CD4-positive, alpha-beta T cell treated with Interleukin-21 for 1 hour (primary cell): ENCODE data around the gene EPDR1.
"Not testable (repeated sequence)": the region's sequence is repeated elsewhere in the genome, so short reads cannot be mapped to it uniquely, and the experiment has no call there.

Source experiments
- DNase-seq: peaks from one replicate; pipeline ENCODE4 v3.0.0-alpha.2; 2020

The EPDR1 gene

DNA sequence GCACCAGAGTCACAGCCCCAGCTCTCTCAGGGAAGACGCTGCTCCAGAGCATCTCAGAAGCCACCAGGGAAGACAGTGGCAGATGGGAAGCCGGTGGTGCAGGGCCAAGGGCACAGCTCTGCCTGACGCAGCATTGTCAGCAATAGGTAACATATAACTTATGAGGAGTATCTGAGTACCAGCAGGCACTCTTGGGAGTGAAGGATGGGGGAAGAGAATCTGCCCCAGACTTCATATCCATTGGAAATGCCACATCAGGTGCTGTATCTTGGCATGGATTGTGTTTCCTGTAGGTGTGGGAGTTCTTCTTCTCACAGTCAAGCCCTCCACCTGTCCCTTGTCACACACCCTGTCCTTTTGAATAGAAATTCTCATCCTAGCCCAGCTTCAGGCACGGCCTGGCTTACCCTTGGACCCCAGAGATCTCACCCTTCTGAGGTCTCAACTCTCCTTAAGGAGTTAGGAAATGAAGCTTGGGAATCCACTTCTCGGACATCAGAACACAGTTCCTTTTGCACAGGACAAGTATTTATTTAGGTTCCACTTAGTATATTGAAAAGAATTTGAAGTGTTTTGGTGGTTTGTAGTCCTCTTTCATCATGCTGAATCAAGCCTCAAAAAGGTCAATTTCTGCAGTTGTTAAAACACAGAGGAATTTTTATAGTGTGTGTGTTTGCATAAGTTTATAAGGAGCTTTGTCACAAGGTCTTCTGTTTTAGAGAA, 9.9 kb downstream of the EPDR1 start:
- no peak for DNase-seq

DNA sequence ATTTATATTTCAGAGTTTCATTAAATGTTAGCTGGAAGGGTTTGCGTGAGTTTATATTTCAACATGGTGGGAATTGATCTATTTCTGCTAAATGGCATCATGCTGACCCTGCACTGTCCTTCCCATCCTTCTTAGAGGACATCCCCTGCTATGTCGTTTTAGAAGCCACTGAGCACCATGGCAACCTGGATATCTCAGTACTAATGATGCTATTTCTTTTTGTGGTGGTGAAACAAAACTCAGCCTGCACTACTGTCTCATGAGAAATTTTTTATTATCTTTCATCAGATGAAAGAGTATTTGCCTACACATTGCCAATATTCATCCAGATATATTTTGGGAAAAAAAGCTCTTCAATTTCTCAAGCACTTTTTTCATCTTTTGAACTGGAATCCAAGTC, 12.1 kb downstream of the EPDR1 start:
- DNase-seq: no peak

DNA sequence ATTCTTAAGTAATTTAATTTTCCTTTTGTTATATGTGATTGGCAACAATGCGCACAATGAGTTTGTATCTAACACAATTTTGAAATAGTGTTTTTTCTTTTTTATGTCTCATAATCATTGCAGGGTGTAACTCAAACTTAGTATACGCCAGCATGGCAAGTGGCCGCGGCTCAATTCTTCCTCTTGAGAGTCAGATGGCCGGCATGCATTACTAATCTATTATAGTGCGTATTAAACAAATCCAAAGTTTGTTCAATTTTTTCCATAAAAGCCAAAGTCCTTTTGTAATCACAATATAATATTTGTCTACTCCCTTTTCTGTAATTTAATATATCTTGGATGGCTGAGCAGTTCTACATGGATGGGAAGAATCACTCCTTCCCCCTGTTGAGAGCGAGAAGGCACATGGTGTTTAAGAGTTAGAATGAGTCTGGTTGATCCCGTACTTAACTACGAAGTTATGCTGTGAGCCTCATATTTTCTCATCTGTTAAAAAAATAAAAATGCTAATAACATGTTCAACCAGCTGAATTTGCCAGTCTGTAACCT, 12.7 kb downstream of the EPDR1 start:
- DNase-seq: no peak

DNA sequence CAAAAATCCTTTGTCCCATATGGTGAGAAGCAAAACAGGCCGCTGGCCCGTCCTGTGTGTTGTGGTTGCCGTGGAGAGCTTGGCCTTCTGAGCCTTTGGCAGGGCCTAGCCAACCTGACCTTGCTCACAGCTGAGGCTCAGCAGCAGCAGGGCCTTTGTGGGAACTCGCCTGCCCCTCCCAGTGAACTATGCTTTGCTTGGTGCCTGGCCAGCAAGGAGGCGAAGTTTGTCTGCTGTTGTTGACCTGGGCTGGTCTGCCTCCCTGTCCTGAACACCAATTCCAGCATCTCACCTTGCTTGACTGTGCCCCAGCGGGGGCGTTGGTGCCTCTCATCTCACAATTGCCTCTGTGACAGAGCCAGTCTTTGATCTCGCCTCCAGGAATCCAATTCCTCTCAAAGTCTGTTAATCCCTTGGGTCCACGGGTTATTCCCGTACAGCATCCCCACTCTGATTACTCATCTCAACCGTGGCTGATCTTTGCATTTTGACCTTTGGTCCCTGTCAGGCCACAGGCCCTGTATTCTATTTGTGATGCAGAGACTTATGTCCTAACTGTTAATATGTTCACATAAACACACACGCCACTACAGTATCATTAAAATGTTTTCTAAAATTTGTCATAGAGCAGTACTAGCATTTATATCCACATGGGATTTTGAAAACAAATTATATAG, 22.6 kb downstream of the EPDR1 start:
- no peak for DNase-seq

DNA sequence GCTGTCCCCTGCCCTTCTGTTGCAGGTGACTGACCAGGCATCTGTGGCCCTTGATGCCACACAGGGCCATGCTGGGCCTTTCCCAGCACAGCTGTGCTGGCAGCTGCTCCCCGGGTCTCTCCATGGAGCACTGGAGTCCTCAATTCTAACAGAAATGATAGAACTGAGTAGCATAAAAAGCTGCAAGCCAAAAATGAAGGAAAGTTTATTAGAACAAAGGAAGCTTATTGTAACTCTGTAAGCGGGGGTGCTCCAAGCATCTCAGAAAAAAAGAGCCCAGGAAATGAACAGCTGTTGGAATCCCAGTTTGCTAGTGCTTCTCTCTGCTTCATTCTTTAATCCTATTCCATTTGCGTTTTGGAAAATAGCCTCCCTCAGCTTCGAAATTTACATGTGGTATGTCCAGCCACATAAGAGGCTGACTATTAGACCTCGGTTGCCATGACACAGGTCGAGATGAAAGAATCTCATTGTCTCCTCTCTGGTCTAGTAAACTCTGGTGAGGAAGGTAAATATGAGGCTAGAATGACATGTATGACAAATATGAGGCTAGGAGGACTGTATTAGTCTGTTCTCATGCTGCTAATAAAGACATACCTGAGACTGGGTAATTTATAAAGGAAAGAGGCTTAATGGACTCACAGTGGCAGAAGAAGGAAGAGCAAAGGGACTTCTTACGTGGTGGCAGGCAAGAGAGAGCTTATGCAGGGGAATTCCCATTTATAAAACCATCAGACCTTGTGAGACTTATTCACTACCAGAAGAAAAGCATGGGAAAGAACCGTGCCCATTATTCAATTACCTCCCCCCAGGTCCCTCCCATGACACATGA, 23.7 kb downstream of the EPDR1 start:
- no peak for DNase-seq

DNA sequence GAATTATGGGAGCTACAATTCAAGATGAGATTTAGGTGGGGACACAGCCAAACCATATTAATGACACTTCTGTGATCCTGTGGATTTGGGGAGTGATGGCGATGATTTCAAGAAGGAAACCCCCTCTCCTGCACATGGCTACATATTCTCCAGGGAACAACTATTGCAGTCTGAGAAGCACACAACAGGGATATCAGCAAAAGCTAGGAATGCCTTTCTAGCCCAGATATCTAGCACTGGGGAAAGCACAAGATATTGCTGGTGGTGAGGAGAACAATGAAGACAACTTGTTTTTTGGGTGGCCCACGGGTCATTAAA, 24.3 kb downstream of the EPDR1 start:
- DNase-seq: no peak

DNA sequence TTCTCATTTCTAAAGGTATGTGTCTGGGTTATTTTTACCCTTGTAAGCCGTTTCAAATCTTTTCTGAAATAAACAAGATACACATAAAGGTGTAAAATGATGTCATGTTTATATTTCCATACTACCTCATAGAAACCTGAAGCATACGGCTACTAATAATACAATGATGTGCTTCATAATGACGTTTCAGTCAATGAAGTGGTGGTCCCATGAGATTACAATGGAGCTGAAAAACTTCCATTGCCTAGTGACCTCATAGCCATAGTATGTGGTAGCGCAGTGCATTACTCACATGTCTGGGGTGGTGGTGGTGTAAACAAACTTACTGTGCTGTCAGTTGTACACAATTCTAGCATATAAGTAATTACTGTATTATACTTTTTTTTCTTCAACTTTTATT, 24.9 kb downstream of the EPDR1 start:
- DNase-seq: no peak

DNA sequence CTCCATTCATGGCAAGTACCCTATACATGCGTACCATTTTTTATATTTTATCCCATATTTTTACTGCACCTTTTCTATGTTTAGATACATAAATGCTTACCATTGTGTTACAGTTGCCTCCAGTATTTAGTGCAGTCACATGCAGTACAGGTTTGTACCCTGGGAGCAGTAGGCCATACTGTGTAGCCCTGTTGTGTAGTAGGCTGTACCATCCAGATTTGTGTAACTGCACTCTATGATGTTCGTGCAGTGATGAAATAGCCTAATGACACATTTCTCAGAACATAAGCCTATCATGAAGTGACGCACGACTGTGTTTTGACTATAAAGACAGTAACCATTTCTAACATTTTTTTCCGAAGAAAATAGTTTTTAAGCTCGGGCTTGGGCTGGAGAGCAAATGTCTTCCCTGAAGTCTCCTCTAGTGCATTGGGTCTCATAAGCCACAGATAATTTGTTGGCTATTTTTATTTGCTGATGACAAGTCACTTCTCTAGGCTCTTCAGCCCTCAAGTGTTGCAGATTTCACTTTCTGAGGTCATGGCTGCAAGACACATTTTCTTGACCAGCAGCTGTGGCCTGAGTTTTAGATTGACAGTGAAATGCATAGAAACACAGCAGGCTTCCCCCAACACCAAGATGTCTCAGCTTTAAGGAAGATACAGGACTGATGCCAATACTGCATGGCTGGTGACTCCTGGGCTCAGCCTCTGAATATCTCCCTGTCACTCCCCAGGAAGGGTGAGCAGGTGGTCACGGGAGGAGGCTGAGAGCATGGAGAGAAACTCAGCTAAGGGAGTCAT, 26.9 kb downstream of the EPDR1 start:
- no peak for DNase-seq

DNA sequence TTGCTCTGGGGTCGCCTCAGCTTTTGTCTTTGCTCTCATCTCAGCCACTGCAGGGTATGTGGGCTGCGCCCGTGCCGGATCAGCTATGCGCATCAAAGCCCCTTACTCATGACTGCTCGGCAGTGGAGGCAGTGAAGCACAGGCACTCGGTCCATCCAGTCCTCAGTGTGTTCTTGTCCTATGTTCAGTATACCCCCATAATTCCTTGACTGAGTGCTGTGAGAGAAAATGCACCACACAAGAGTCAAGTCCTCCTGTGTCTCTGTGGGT, 27.4 kb downstream of the EPDR1 start:
- no peak for DNase-seq

DNA sequence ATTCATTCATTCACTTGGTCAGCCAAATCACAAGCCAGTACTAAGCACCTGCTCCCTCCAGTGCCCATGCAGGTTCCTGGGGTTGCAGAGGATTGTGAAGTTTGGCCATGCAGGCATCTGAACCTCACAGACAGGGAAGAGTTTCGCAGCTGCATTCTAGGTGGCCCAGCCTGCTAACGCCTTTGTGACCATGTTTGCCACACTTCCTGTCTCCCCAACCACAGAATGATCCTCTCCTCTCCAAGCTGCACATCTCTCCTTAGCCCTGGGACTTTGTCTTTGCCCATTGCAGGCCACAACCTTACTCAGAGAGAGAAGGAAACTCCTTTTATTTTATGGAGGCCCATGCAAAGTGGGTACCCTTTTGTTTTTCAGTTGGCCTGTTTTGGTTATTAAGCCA, 31.8 kb downstream of the EPDR1 start:
- no peak for DNase-seq

DNA sequence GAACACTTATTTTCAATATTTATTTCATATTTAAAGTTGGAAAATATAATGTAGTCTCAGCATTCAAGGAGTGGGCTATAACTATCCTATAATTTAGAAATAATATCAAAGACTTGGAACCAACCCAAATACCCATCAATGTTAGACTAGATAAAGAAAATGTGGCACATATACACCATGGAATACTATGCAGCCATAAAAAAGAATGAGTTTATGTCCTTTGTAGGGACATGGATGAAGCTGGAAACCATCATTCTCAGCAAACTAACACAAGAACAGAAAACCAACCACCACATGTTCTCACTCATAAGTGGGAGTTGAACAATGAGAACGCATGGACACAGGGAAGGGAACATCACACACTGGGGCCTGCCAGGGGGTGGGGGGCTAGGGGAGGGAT, 33.8 kb downstream of the EPDR1 start:
- not testable (repeated sequence) for DNase-seq

DNA sequence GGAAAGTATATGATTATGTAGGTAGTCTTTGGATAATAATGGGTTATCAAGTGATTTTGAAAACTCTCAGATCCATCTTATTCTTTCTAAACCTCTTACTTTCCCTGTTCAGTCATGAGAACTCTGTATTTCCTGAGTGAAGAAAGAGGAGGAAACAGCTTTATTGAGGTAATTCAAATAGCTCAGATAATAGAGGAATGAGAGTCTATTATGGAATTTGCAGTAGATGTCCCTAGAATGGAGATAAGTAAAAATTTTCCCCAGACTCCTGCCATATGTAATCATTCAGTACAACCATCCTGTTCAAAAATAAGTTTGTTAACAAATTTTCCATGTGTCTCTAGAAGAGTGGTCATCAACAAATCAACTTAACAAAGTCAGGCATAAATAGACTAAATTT, 36.4 kb downstream of the EPDR1 start:
- DNase-seq: no peak

DNA sequence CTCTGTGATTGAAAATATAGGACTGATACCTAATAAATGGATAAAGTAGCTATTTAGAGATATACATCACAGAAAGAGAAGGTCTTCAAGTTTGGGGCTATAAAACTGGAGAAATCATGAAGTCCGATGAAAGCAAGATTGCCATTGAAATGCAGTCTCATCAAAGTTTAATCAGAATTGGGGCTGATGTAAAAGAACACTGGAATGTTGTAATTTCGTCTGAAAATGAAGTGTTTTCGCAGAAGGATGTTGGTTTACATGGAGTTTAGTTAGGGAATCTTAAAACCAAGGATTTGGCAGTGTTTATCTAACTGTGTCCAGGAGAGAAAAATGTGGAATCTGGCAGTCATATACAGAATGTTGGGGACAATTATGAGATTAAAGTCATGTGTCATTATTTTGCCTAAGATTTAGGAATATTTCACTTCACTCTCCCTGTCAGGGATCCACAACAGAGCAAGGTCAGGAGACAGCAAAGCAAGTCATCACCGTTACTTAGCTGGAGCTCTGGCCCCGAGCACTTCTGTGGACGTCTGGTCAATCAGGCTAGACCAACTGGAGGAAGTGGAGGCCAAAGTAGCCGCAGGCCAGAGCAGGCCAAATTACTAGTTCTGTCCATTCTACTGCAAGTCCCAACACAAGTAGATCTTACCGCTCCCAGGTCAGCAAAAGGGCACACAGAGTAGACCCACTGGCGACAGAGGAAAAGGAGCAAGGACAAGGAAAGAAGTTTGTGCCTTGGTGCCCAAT, 37.0 kb downstream of the EPDR1 start:
- DNase-seq: no peak

DNA sequence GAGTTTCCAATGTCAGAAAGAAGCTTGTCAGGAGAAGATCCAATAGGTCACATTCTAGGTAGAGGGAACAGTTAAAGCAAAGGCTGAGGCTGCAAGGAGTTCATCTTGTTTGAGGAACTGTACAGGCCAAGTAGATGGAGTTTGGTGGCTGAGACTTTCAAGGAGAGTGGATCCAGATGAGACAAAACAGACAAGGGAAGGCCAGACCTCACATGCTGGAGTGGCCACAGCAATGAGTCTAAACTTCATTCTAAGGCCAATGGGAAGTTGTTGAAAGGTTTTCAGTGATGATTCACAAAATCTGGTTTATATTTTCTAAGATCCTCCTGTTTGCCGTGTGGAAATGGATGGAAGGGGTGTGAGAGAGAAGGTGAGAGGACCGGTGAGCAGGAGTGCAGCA, 40.0 kb downstream of the EPDR1 start:
- DNase-seq: no peak

DNA sequence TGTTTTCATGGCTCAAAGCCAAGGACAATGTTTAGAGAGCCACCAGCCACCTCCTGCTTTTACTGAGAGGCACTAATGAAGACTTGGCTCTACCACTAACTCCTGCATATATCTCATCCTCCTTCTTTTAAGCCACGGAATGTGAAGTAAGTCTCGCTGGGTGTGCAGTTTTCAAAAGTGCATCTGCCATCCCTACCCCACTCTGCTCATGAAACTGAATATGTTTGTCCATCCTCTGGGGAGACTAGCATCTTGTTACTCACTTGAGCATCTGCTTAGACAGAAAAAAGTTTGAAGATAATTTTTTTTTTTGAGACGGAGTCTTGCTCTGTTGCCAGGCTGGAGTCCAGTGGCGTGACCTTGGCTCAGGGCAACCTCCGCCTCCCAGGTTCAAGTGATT, 40.8 kb downstream of the EPDR1 start:
- no peak for DNase-seq

DNA sequence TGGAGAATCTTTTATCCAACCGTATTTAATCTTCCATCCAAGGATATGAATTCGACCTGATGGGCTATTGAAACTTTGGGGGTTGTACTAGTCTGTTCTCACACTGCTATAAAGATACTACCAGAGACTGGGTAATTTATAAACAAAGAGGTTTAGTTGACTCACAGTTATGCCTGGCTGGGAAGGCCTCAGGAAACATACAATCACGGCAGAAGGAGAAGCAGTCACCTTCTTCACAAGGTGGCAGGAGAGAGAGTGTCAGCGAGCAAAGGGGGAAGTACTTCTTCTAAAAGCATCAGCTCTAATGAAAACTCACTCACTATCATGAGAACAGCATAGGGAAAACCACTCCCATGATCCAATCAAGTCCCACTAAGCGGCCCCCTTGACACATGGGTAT, 43.8 kb downstream of the EPDR1 start:
- DNase-seq: no peak

DNA sequence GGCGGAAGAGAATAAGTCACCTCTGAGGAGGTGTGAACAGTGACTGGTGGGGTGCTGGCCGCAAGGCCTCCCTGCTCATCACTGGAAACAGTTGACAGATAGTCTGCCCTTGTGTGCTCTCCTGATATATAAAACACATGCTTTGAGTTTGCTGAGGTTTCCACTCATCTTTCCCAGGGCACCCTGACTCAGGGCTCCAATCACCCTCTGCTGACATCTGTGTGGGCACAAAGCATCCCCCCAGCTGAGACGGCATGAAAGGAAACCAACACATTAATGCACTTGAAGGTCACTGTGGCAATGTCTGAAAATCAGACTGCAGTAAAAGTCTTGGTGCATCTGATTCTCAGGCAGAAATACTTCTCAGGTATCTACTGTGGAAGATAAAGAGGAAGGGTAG, 49.8 kb downstream of the EPDR1 start:
- DNase-seq: no peak

DNA sequence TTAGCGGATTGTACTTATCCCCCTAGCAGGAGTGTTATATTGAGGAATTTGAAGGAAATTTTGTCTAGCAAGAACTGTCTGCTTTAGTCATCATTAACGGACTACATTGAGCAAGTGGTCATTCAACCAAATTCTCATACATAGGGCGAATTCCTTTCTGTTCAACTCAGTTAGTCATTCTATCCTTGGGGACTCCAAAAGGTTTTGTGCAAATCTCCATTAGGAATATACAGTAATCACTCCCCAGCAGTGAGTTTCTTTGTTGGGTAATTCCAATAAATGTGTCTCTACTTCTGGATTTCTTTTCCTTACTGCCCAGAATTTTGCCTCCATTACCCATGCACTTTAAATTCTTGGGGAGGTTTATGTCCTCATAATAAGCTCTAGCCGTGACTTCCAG, 51.1 kb downstream of the EPDR1 start:
- DNase-seq: no peak

DNA sequence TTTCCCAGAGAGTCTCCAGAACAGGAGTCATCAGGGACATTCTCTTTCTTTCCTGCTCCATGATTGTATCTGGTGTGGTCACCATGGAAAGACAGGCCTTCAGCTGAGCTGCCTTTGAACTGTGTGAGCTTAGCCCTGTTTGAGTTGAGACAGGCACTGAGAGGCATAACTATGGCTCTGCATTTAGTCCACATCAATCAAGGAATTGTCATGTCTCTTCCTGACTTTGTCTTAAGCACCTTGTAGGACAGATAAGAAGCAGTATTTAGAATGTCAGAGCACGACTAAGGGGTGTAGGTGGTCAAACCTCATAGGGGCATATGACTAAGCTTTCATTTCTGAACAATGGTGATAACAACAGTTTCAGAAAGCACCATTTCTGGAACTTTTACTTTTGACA, 53.5 kb downstream of the EPDR1 start:
- DNase-seq: no peak

DNA sequence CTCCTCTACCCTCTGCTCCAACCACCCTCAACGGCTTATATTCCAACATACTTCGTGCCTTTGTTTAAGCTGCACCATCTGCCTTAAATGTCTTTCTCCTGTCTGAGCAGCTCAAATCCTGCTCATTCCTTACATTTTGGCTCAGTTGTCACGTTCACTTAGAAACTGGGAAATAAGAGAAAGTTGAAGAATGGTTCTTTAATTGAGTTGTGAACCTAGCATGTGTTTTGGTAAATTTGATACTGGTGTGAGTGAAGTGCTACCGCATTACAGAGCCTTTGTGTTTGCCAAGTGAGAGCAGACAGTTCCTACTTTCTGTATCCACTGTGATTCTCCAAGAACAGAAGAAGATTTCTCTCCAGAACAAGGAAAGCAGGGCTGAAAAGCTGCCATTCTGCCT, 54.3 kb downstream of the EPDR1 start:
- no peak for DNase-seq

DNA sequence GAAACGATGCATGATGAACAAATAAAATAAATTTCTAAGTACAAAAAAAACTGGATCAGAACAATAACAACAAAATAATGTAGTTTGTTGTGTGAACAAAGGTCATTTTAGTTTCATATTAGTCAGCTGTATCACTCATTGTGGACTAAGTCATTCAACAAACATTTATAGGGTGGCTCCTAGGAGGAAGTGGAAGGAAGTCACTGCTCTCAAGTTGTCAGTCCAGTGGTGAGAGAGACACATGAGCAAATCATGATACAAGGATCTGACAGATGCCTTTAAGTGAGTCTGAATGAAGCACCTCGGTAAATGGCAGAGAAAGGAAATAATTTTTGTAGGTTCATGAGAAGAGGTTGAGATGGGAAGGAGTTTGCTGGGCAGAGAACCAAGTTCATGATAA, 56.8 kb downstream of the EPDR1 start:
- DNase-seq: no peak

DNA sequence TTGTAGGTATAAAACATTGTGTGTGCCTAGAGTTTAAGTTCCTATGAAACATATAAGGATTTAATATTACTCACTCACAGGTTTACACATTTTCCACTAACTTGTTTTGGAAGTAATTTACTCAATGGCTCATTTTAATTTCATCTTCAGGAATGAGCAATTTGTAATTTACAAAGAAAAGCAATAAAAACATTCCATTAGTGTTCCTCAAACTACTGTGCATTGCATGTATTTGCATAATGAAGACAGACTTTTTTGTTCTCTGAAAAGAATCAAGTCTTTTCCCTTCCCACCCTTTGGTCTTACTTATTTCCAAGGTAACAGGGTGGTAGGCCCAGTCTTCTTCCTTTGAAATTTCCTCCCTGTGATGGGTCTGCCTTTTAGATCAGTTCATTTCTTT, 61.2 kb downstream of the EPDR1 start:
- no peak for DNase-seq

DNA sequence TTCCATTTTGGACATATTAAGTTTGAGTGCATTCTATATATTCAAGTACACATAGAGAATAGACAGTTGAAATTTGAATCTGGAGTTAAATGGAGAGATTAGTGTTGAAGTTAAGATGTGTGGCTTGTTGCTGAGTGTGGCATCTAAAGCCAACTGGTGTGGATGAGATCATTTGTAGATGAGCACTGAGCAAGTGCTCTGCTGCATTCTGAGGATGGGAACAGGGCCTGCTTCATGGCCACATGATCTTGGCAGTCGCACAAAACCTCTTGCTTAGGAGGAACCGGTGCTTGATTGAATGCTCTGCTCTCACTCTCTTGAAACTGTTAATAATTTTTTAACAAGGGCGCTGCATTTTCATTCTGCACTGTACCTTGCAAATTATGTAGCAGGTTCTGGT, 62.0 kb downstream of the EPDR1 start:
- DNase-seq: no peak
